H9 (cell line): ENCODE measurements around the gene EFNA5. TPM values are rescaled to one million over a fixed set of nuclear protein-coding genes. Genes with fewer than 3 reads are reported as not detected.

Experiments
- DNase-seq: peaks from one replicate; pipeline ENCODE4 v3.0.0-alpha.2; 2017
- H2AFZ ChIP-seq: one replicate; pipeline ENCODE4 v1.6.1; 2013; ENCODE audit warnings: mild to moderate bottlenecking, low read length, control low read depth, moderate library complexity
- H2AK5ac ChIP-seq: 2 replicates; pipeline ENCODE4 v1.6.1; 2013; ENCODE audit warnings: low read length, control low read depth, mixed read lengths; ENCODE audit not compliant: insufficient read length
- H2BK120ac ChIP-seq: one replicate; pipeline ENCODE4 v1.6.1; 2013; ENCODE audit warnings: low read depth, mild to moderate bottlenecking, low read length, control low read depth, inconsistent platforms; ENCODE audit not compliant: poor library complexity, severe bottlenecking
- H2BK12ac ChIP-seq: 2 replicates; pipeline ENCODE4 v1.6.1; 2013; ENCODE audit warnings: low read length, control low read depth, mixed read lengths, low read depth; ENCODE audit not compliant: insufficient read length
- H2BK15ac ChIP-seq: 2 replicates; pipeline ENCODE4 v1.6.1; 2013; ENCODE audit warnings: low read depth, low read length, control low read depth
- H2BK20ac ChIP-seq: one replicate; pipeline ENCODE4 v1.6.1; 2013; ENCODE audit warnings: low read depth, mild to moderate bottlenecking, low read length, control low read depth, inconsistent platforms; ENCODE audit not compliant: poor library complexity, severe bottlenecking
- H2BK5ac ChIP-seq: 2 replicates; pipeline ENCODE4 v1.6.1; 2013; ENCODE audit warnings: low read length, control low read depth, mixed read lengths; ENCODE audit not compliant: insufficient read length
- H3K14ac ChIP-seq: 2 replicates; pipeline ENCODE4 v1.6.1; 2013; ENCODE audit warnings: low read length, control low read depth; ENCODE audit not compliant: insufficient read depth
- H3K18ac ChIP-seq: 2 replicates; pipeline ENCODE4 v1.6.1; 2013; ENCODE audit warnings: low read depth, mild to moderate bottlenecking, mixed read lengths, low read length, control low read depth; ENCODE audit not compliant: insufficient read length
- H3K23ac ChIP-seq: 2 replicates; pipeline ENCODE4 v1.6.1; 2013; ENCODE audit warnings: low read length, control low read depth, mixed read lengths, low read depth; ENCODE audit not compliant: insufficient read length
- H3K23me2 ChIP-seq: 2 replicates; pipeline ENCODE4 v1.6.1; 2013; ENCODE audit warnings: low read depth, mild to moderate bottlenecking, mixed read lengths, low read length, control low read depth; ENCODE audit not compliant: insufficient read length, poor library complexity, severe bottlenecking
- H3K27ac ChIP-seq: 2 replicates; pipeline ENCODE4 v1.5.1; 2013; ENCODE audit warnings: low read length, control low read depth, mixed read lengths, low read depth; ENCODE audit not compliant: insufficient read length
- H3K27me3 ChIP-seq: 2 replicates; pipeline ENCODE4 v1.6.1; 2013; ENCODE audit warnings: low read length, control low read depth, inconsistent platforms; ENCODE audit not compliant: insufficient read depth
- H3K4ac ChIP-seq: 2 replicates; pipeline ENCODE4 v1.6.1; 2013; ENCODE audit warnings: low read depth, mild to moderate bottlenecking, control low read depth, inconsistent platforms, low read length, moderate library complexity
- H3K4me1 ChIP-seq: 2 replicates; pipeline ENCODE4 v1.6.1; 2013; ENCODE audit warnings: low read length, control low read depth, inconsistent platforms; ENCODE audit not compliant: insufficient read depth
- H3K4me2 ChIP-seq: 2 replicates; pipeline ENCODE4 v1.6.1; 2013; ENCODE audit warnings: low read length, control low read depth, mixed read lengths; ENCODE audit not compliant: insufficient read length, insufficient read depth
- H3K56ac ChIP-seq: 2 replicates; pipeline ENCODE4 v1.6.1; 2013; ENCODE audit warnings: low read depth, mild to moderate bottlenecking, mixed read lengths, low read length, control low read depth; ENCODE audit not compliant: insufficient read length
- H3K79me1 ChIP-seq: 2 replicates; pipeline ENCODE4 v1.6.1; 2013; ENCODE audit warnings: low read depth, mild to moderate bottlenecking, moderate library complexity, low read length, control low read depth, inconsistent platforms; ENCODE audit not compliant: insufficient read depth, poor library complexity, severe bottlenecking
- H3K79me2 ChIP-seq: 2 replicates; pipeline ENCODE4 v1.6.1; 2013; ENCODE audit warnings: low read length, control low read depth, inconsistent platforms; ENCODE audit not compliant: insufficient read depth
- H3K9ac ChIP-seq: 2 replicates; pipeline ENCODE4 v1.6.1; 2013; ENCODE audit warnings: low read length, control low read depth, mixed read lengths; ENCODE audit not compliant: insufficient read length; ENCODE audit errors: extremely low read depth
- H3K9me3 ChIP-seq: one replicate; pipeline ENCODE4 v1.6.1; 2013; ENCODE audit warnings: low read depth, low read length, inconsistent platforms; ENCODE audit not compliant: control insufficient read depth
- H3T11ph ChIP-seq: one replicate; pipeline ENCODE4 v1.6.1; 2013; ENCODE audit warnings: mild to moderate bottlenecking, low read length, control low read depth, inconsistent platforms
- H4K20me1 ChIP-seq: one replicate; pipeline ENCODE4 v1.6.1; 2013; ENCODE audit not compliant: control insufficient read depth, insufficient read length, insufficient read depth
- H4K5ac ChIP-seq: 2 replicates; pipeline ENCODE4 v1.6.1; 2013; ENCODE audit warnings: low read depth, mild to moderate bottlenecking, mixed read lengths, low read length, control low read depth; ENCODE audit not compliant: insufficient read length
- H4K8ac ChIP-seq: replicated peaks from 2 replicates; pipeline ENCODE4 v1.6.1; 2013; ENCODE audit warnings: low read length, control low read depth, mixed read lengths, low read depth; ENCODE audit not compliant: insufficient read length
- H4K91ac ChIP-seq: 2 replicates; pipeline ENCODE4 v1.6.1; 2013; ENCODE audit warnings: low read depth, mild to moderate bottlenecking, moderate library complexity, mixed read lengths, low read length, control low read depth; ENCODE audit not compliant: insufficient read length
- H3K27ac Mint-ChIP-seq, 3 experiments: 2 replicates in 2 of 3; 3 replicates in 1 of 3; pipeline ENCODE4 v1.8.0; 2020 to 2021; ENCODE audit warnings: mixed read lengths in 3 of 3, mild to moderate bottlenecking in 1 of 3, moderate library complexity in 1 of 3
- H3K27me3 Mint-ChIP-seq: 2 replicates; pipeline ENCODE4 v1.8.0; 2021; ENCODE audit warnings: low read depth, mild to moderate bottlenecking, moderate library complexity, mixed read lengths
- H3K36me3 Mint-ChIP-seq, 3 experiments: 2 replicates in 2 of 3; 3 replicates in 1 of 3; pipeline ENCODE4 v1.8.0; 2020 to 2021; ENCODE audit warnings: low read depth in 3 of 3, mixed read lengths in 3 of 3; ENCODE audit not compliant: insufficient read depth in 1 of 3
- H3K4me1 Mint-ChIP-seq, 2 experiments: 2 replicates each; pipeline ENCODE4 v1.8.0; 2020; ENCODE audit warnings: mixed read lengths in 2 of 2
- H3K4me3 Mint-ChIP-seq, 2 experiments: 2 replicates in 1 of 2; 3 replicates in 1 of 2; pipeline ENCODE4 v1.8.0; 2020 to 2021; ENCODE audit warnings: mild to moderate bottlenecking in 2 of 2, mixed read lengths in 2 of 2, moderate library complexity in 1 of 2
- H3K9me3 Mint-ChIP-seq, 2 experiments: 2 replicates in 1 of 2; 3 replicates in 1 of 2; pipeline ENCODE4 v1.8.0; 2020; ENCODE audit warnings: mild to moderate bottlenecking in 2 of 2, mixed read lengths in 2 of 2, moderate library complexity in 1 of 2
- CTCF ChIP-seq: fragments of 200-600 bp; sonication (generic); conservative IDR thresholded peaks from 3 replicates; pipeline ENCODE4 v1.8.0; 2021; ENCODE audit warnings: antibody characterized with exemption, mild to moderate bottlenecking
- WGBS: extraction: QIAGEN DNeasy Blood & Tissue Kit; methylation state at CpG from one replicate; pipeline ENCODE4 v1.1.7; 2013; ENCODE audit warnings: missing lambda C conversion rate, low lambda C conversion rate, mixed read lengths; ENCODE audit not compliant: insufficient read length; ENCODE audit errors: extremely low coverage; 5-methylcytosine and 5-hydroxymethylcytosine counted together
- total RNA-seq: library from RNA; stranded (reverse); gene quantifications from 2 replicates; pipeline ENCODE4 v1.2.1, GENCODE V29; 2021

Gene EFNA5
- total RNA-seq, 1 experiment from 2014 or later, result 20.4 TPM

GRCh38 chr5:107576736-107577393, 93.9 kb downstream of the EFNA5 start:
- Histone ChIP-seq H2BK15ac (no peak overlapping the region), H4K20me1 (no peaks in the 10 kb centered on the region), H4K91ac (no peak overlapping the region), H3K79me1 (no peaks in the 10 kb centered on the region), H2BK120ac (no peak overlapping the region), H3K27me3 (no peaks in the 10 kb centered on the region), H3K79me2 (no peaks in the 10 kb centered on the region), H3K23me2 (no peaks in the 10 kb centered on the region), H3T11ph (no peak overlapping the region), H3K9ac (no peak overlapping the region), H2BK12ac (no peak overlapping the region), H3K4me2 (no peak overlapping the region), H3K4ac (no peak overlapping the region), H2AFZ (no peak overlapping the region), H3K9me3 (no peaks in the 10 kb centered on the region), H3K18ac (no peak overlapping the region), H3K27ac (no peak overlapping the region), H4K8ac (no peak overlapping the region), H3K14ac (no peak overlapping the region), H4K5ac (no peak overlapping the region), H2BK5ac (no peak overlapping the region), H3K56ac (no peak overlapping the region), H2AK5ac (no peak overlapping the region), H3K23ac (no peak overlapping the region), H2BK20ac (no peak overlapping the region), H3K4me1 (peaks cover 12% of the 10 kb centered on the region; the same call in 1 of the 2 replicates)
- DNase-seq, result no peak
- Mint-ChIP-seq H3K27me3 (no peaks in the 10 kb centered on the region), H3K4me1 (peaks cover 70 to 71% of the 10 kb centered on the region in 2 experiments), H3K36me3 (no peaks in the 10 kb centered on the region; a peak in 1 of 7 replicates), H3K9me3 (no peaks in the 10 kb centered on the region), H3K4me3 (no peak overlapping the region), H3K27ac (peak overlapping the region; percentile 20 to 84 (median 41); a peak in 6 of 7 replicates)
- no CpG with 5 or more reads among the region's 3 CpGs for WGBS
- TF ChIP-seq CTCF, result no peak
